Activated T-helper 1 cell treated with anti-CD3 and anti-CD28 coated beads, Interleukin-2, amount 50 U/mL, for 16 hours (primary cell): ENCODE data around the gene DDX24.

Experiments used
- DNase-seq, 2 donors: peaks; one replicate each; pipeline ENCODE4 v3.0.0-alpha.2; 2020; ENCODE audit warnings: low read depth in 1 of 2, low spot score in 1 of 2

Gene DDX24

GRCh38 chr14:94031883-94032279 is 49.1 kb downstream of the DDX24 start:
- DNase-seq = no peak

- DNase-seq = no peak
Measured at GRCh38 chr14:94031161-94031882, 49.7 kb downstream of the DDX24 start.

- DNase-seq = no peak
Measured at GRCh38 chr14:94030571-94030970, 50.4 kb downstream of the DDX24 start.

- DNase-seq = no peak
Measured at GRCh38 chr14:94029671-94030203, 51.3 kb downstream of the DDX24 start.

GRCh38 chr14:94029265-94029664 is 51.7 kb downstream of the DDX24 start:
- no peak for DNase-seq

GRCh38 chr14:94028450-94028826 is 52.6 kb downstream of the DDX24 start:
- peak in 1 of 2 donors; percentile 30 for DNase-seq

GRCh38 chr14:94027566-94028449 is 53.2 kb downstream of the DDX24 start:
- no peak for DNase-seq

GRCh38 chr14:94026889-94027469 is 54.0 kb downstream of the DDX24 start:
- DNase-seq = no peak

- DNase-seq = peak; percentile 86 to 91
Measured at GRCh38 chr14:94026173-94026888, 54.7 kb downstream of the DDX24 start, which contains the start of gene OTUB2. Gene OTUB2, plus strand, starts transcription at chr14:94026340. Its CDS starts 198 bp downstream, at chr14:94026538.

- no peak for DNase-seq
Measured at GRCh38 chr14:94025720-94026119, 55.3 kb downstream of the DDX24 start.

- no peak for DNase-seq
Measured at GRCh38 chr14:94024549-94024948, 56.5 kb downstream of the DDX24 start.

GRCh38 chr14:94022532-94023411 is 58.2 kb downstream of the DDX24 start:
- no peak for DNase-seq

- DNase-seq = no peak
Measured at GRCh38 chr14:94021416-94022157, 59.4 kb downstream of the DDX24 start.

- no peak for DNase-seq
Measured at GRCh38 chr14:94021001-94021400, 60.0 kb downstream of the DDX24 start.

- DNase-seq = no peak
Measured at GRCh38 chr14:94020267-94020666, 60.7 kb downstream of the DDX24 start.

GRCh38 chr14:94019329-94019728 is 61.7 kb downstream of the DDX24 start:
- DNase-seq = no peak

GRCh38 chr14:94018308-94018707 is 62.7 kb downstream of the DDX24 start:
- no peak for DNase-seq

GRCh38 chr14:94016446-94016976 is 64.5 kb downstream of the DDX24 start:
- no peak for DNase-seq

GRCh38 chr14:94015223-94015622 is 65.8 kb downstream of the DDX24 start:
- DNase-seq = no peak
